Duodenal mucosa (tissue), 2 donors: ENCODE data around the gene ATP11A.

ENCODE experiments used
- H3K27ac ChIP-seq: one replicate; pipeline ENCODE4 v1.7.0; 2013; ENCODE audit warnings: low read depth, low read length
- H3K27me3 ChIP-seq, 2 donors: one replicate each; pipeline ENCODE4 v1.7.0; 2013; ENCODE audit warnings: low read length in 2 of 2, control low read depth in 1 of 2; ENCODE audit not compliant: insufficient read depth in 2 of 2, control insufficient read depth in 1 of 2
- H3K36me3 ChIP-seq, 2 donors: one replicate each; pipeline ENCODE4 v1.7.0; 2013; ENCODE audit warnings: low read length in 2 of 2, control low read depth in 1 of 2; ENCODE audit not compliant: insufficient read depth in 2 of 2, control insufficient read depth in 1 of 2
- H3K4me1 ChIP-seq, 2 donors: one replicate each; pipeline ENCODE4 v1.7.0; 2013; ENCODE audit warnings: low read length in 2 of 2, control low read depth in 1 of 2; ENCODE audit not compliant: insufficient read depth in 2 of 2, control insufficient read depth in 1 of 2
- H3K4me3 ChIP-seq, 2 donors: one replicate each; pipeline ENCODE4 v1.7.0; 2013; ENCODE audit warnings: low read length in 2 of 2, low read depth in 1 of 2
- H3K9ac ChIP-seq, 2 donors: one replicate each; pipeline ENCODE4 v1.7.0; 2013; ENCODE audit warnings: low read length in 2 of 2, low read depth in 1 of 2
- H3K9me3 ChIP-seq, 2 donors: one replicate each; pipeline ENCODE4 v1.7.0; 2013; ENCODE audit warnings: low read length in 2 of 2, control low read depth in 1 of 2; ENCODE audit not compliant: control insufficient read depth in 1 of 2

Gene ATP11A

GRCh38 chr13:112825875-112826274 is 136.0 kb downstream of the ATP11A start:
- H3K27me3 ChIP-seq, result no peaks in the 10 kb centered on the region
- peaks cover 15 to 66% of the 10 kb centered on the region in 2 donors for H3K36me3 ChIP-seq
- H3K9me3 ChIP-seq, result no peaks in the 10 kb centered on the region
- no peaks in the 10 kb centered on the region for H3K4me1 ChIP-seq
- H3K4me3 ChIP-seq, result no peak overlapping the region
- H3K27ac ChIP-seq, result no peak overlapping the region
- H3K9ac ChIP-seq, result no peak overlapping the region

GRCh38 chr13:112826565-112826964 is 136.7 kb downstream of the ATP11A start:
- peaks cover 22 to 72% of the 10 kb centered on the region in 2 donors for H3K36me3 ChIP-seq
- no peak overlapping the region for H3K27ac ChIP-seq
- no peak overlapping the region for H3K4me3 ChIP-seq
- H3K27me3 ChIP-seq, result no peaks in the 10 kb centered on the region
- H3K4me1 ChIP-seq, result no peaks in the 10 kb centered on the region
- no peak overlapping the region for H3K9ac ChIP-seq
- no peaks in the 10 kb centered on the region for H3K9me3 ChIP-seq

GRCh38 chr13:112828082-112828699 is 138.4 kb downstream of the ATP11A start:
- H3K4me3 ChIP-seq, result no peak overlapping the region
- peaks cover 38 to 84% of the 10 kb centered on the region in 2 donors for H3K36me3 ChIP-seq
- H3K9me3 ChIP-seq, result no peaks in the 10 kb centered on the region
- no peaks in the 10 kb centered on the region for H3K27me3 ChIP-seq
- no peak overlapping the region for H3K9ac ChIP-seq
- no peak overlapping the region for H3K27ac ChIP-seq
- no peaks in the 10 kb centered on the region for H3K4me1 ChIP-seq

GRCh38 chr13:112828756-112829155 is 138.9 kb downstream of the ATP11A start:
- no peak overlapping the region for H3K4me3 ChIP-seq
- no peaks in the 10 kb centered on the region for H3K4me1 ChIP-seq
- H3K9me3 ChIP-seq, result no peaks in the 10 kb centered on the region
- H3K27ac ChIP-seq, result no peak overlapping the region
- no peaks in the 10 kb centered on the region for H3K27me3 ChIP-seq
- H3K9ac ChIP-seq, result no peak overlapping the region
- H3K36me3 ChIP-seq, result peaks cover 37 to 84% of the 10 kb centered on the region in 2 donors

GRCh38 chr13:112831196-112831595 is 141.4 kb downstream of the ATP11A start:
- H3K9ac ChIP-seq, result no peak overlapping the region
- no peaks in the 10 kb centered on the region for H3K27me3 ChIP-seq
- peaks cover 48 to 81% of the 10 kb centered on the region in 2 donors for H3K36me3 ChIP-seq

GRCh38 chr13:112831801-112832200 is 142.0 kb downstream of the ATP11A start:
- H3K4me3 ChIP-seq, result no peak overlapping the region

More at GRCh38 chr13:112831196-112831595, 141.4 kb downstream of the ATP11A start:
- no peaks in the 10 kb centered on the region for H3K9me3 ChIP-seq
- no peak overlapping the region for H3K27ac ChIP-seq
- no peaks in the 10 kb centered on the region for H3K4me1 ChIP-seq
- no peak overlapping the region for H3K4me3 ChIP-seq

GRCh38 chr13:112832811-112833210 is 143.0 kb downstream of the ATP11A start:
- no peaks in the 10 kb centered on the region for H3K4me1 ChIP-seq
- H3K4me3 ChIP-seq, result no peak overlapping the region
- no peaks in the 10 kb centered on the region for H3K27me3 ChIP-seq
- no peaks in the 10 kb centered on the region for H3K9me3 ChIP-seq
- no peak overlapping the region for H3K27ac ChIP-seq
- no peak overlapping the region for H3K9ac ChIP-seq
- H3K36me3 ChIP-seq, result peaks cover 54 to 80% of the 10 kb centered on the region in 2 donors

More at GRCh38 chr13:112831801-112832200, 142.0 kb downstream of the ATP11A start:
- H3K4me1 ChIP-seq, result no peaks in the 10 kb centered on the region
- no peaks in the 10 kb centered on the region for H3K9me3 ChIP-seq
- peaks cover 48 to 80% of the 10 kb centered on the region in 2 donors for H3K36me3 ChIP-seq
- H3K9ac ChIP-seq, result no peak overlapping the region
- H3K27ac ChIP-seq, result no peak overlapping the region
- no peaks in the 10 kb centered on the region for H3K27me3 ChIP-seq

- H3K4me3 ChIP-seq, result no peak overlapping the region
- H3K36me3 ChIP-seq, result peaks cover 53 to 80% of the 10 kb centered on the region in 2 donors
- no peaks in the 10 kb centered on the region for H3K4me1 ChIP-seq
- no peaks in the 10 kb centered on the region for H3K27me3 ChIP-seq
- H3K9me3 ChIP-seq, result no peaks in the 10 kb centered on the region
- H3K27ac ChIP-seq, result no peak overlapping the region
- H3K9ac ChIP-seq, result no peak overlapping the region
Measured at GRCh38 chr13:112833551-112834257, 143.9 kb downstream of the ATP11A start.

- Histone ChIP-seq H3K4me1 (no peaks in the 10 kb centered on the region), H3K27ac (no peak overlapping the region), H3K27me3 (no peaks in the 10 kb centered on the region), H3K9me3 (no peaks in the 10 kb centered on the region), H3K9ac (no peak overlapping the region), H3K4me3 (no peak overlapping the region), H3K36me3 (peaks cover 51 to 79% of the 10 kb centered on the region in 2 donors)
Measured at GRCh38 chr13:112835344-112835743, 145.5 kb downstream of the ATP11A start.

GRCh38 chr13:112835796-112836195 is 146.0 kb downstream of the ATP11A start:
- no peaks in the 10 kb centered on the region for H3K4me1 ChIP-seq
- no peak overlapping the region for H3K27ac ChIP-seq
- H3K4me3 ChIP-seq, result no peak overlapping the region
- H3K36me3 ChIP-seq, result peaks cover 51 to 79% of the 10 kb centered on the region in 2 donors
- H3K27me3 ChIP-seq, result no peaks in the 10 kb centered on the region
- H3K9me3 ChIP-seq, result no peaks in the 10 kb centered on the region
- no peak overlapping the region for H3K9ac ChIP-seq
